T-helper 17 cell (primary cell): Measurements from ENCODE around the gene AMER3. TPM values are rescaled to one million over a fixed set of nuclear protein-coding genes. Genes with fewer than 3 reads are reported as not detected.
A peak's percentile ranks its signal among the peaks of the same experiment; 100 is the strongest.

ENCODE experiments used
- ATAC-seq: fragments of 150-1000 bp; cut with Tn5 transposase; 2 replicates; pipeline ENCODE4 v1.10.0; 2021; ENCODE audit warnings: mild to moderate bottlenecking, moderate library complexity
- DNase-seq, 3 donors: peaks; one replicate each; pipeline versions ENCODE4 v3.0.0 to v3.0.0-alpha.2; 2020 to 2021
- H3K9me3 ChIP-seq: one replicate; pipeline ENCODE4 v1.7.0; 2013; ENCODE audit warnings: low read length, mild to moderate bottlenecking; ENCODE audit not compliant: control insufficient read depth, poor library complexity, severe bottlenecking
- H3K27ac Mint-ChIP-seq: one replicate; pipeline ENCODE4 v1.8.0; 2022; ENCODE audit warnings: mild to moderate bottlenecking, moderate library complexity, mixed read lengths
- H3K27me3 Mint-ChIP-seq: one replicate; pipeline ENCODE4 v1.8.0; 2022; ENCODE audit warnings: mixed read lengths
- H3K36me3 Mint-ChIP-seq: one replicate; pipeline ENCODE4 v1.8.0; 2022; ENCODE audit warnings: low read depth, mixed read lengths
- H3K4me1 Mint-ChIP-seq: one replicate; pipeline ENCODE4 v1.8.0; 2022; ENCODE audit warnings: mild to moderate bottlenecking, mixed read lengths
- H3K4me3 Mint-ChIP-seq: one replicate; pipeline ENCODE4 v1.8.0; 2022; ENCODE audit warnings: mild to moderate bottlenecking, moderate library complexity, mixed read lengths
- total RNA-seq, 4 donors: library from RNA in 2 of 4; stranded (reverse) in 2 of 4; gene quantifications; one replicate each; pipeline ENCODE4 v1.2.3 and lab custom pipeline; 2022 to 2026

The AMER3 gene
- total RNA-seq, 2 donors from 2014 or later: not detected

DNA sequence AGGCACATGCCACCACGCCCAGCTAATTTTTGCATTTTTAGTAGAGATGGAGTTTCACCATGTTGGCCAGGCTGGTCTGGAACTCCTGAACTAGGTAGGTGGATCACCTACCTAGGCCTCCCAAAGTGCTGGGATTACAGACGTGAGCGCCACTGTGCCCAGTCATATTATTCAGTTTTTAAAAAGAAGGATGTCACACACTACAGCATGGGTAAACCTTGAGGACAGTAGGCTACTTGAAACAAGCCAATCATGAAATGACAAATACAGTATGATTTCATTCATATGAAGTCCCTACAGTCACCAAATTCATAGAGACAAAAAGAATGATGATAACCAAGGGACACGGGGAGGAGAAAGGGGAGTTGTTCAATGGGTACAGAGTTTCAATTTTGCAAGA is 50.3 kb downstream of the AMER3 start:
- no peak for ATAC-seq

DNA sequence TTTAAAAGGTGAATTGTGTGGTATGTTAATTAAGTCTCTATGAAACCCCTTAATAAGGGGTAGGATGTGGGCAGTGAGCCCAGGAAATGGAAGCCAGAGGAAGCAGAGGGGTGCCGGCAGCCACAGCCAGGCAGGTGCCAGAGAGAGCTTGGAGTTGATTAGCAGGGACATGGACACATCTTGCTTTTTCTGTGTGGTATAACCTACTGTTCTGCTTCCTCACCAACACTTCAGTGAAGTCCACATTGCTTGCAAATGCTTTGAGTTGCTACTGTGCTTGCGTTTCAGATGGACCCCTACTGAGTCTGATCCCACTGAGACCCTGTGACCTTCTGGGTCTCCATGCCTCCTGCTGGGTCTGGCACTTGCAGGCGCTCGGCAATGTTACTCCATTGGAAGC is 51.0 kb downstream of the AMER3 start:
- no peak overlapping the region for H3K4me3 Mint-ChIP-seq
- DNase-seq (no peak), ATAC-seq (peak; percentile 33)
- peaks cover 10% of the 10 kb centered on the region for H3K4me1 Mint-ChIP-seq
- no peaks in the 10 kb centered on the region for H3K36me3 Mint-ChIP-seq
- peaks cover 16% of the 10 kb centered on the region for H3K27me3 Mint-ChIP-seq
- no peaks in the 10 kb centered on the region for H3K9me3 ChIP-seq
- H3K27ac Mint-ChIP-seq: peak overlapping the region; percentile 72

More for the DNA sequence above, 50.3 kb downstream of the AMER3 start:
- Mint-ChIP-seq H3K4me1 (peaks cover 10% of the 10 kb centered on the region), H3K4me3 (no peak overlapping the region), H3K27me3 (peaks cover 11% of the 10 kb centered on the region), H3K36me3 (no peaks in the 10 kb centered on the region), H3K27ac (peak overlapping the region; percentile 72)
- no peaks in the 10 kb centered on the region for H3K9me3 ChIP-seq
- DNase-seq: no peak

DNA sequence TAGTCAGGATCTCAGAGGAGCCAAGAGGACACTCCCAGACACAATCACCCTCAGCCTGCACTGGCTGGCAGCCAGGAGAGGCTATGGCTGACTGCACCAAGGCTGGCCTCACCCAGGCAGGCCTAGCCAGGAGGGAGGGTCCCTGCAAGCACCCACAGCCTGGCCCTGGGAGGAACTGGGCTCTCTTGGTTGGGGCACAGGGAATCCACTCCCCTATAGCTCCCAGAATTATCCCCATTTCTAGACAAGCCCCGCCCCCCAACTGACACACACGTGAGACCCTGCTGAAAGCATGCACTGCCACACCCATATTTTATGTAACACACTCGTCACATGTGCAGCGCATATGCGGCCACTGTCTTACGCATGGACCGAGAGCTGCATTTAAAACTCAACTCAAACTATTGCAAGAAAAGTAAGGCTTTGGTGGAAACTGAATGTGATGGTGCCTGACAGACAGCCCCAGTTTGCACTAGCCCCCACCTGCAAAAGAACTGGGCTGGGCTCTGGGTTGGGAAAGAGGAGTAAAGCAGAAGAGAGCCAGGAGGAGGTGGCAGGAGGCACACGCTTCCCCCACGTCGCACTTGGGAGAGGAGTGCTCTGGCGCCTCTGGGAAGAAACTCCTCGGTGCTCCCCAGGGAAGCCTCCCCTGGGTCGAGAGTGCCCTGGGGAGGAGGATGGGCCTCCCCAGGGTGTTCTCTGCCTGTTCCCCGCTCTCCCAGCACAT is 52.5 kb downstream of the AMER3 start:
- Mint-ChIP-seq H3K4me1 (peaks cover 10% of the 10 kb centered on the region), H3K36me3 (no peaks in the 10 kb centered on the region), H3K27me3 (peaks cover 18% of the 10 kb centered on the region), H3K4me3 (no peak overlapping the region), H3K27ac (no peak overlapping the region)
- no peak for DNase-seq
- H3K9me3 ChIP-seq: no peaks in the 10 kb centered on the region
- no peak for ATAC-seq

DNA sequence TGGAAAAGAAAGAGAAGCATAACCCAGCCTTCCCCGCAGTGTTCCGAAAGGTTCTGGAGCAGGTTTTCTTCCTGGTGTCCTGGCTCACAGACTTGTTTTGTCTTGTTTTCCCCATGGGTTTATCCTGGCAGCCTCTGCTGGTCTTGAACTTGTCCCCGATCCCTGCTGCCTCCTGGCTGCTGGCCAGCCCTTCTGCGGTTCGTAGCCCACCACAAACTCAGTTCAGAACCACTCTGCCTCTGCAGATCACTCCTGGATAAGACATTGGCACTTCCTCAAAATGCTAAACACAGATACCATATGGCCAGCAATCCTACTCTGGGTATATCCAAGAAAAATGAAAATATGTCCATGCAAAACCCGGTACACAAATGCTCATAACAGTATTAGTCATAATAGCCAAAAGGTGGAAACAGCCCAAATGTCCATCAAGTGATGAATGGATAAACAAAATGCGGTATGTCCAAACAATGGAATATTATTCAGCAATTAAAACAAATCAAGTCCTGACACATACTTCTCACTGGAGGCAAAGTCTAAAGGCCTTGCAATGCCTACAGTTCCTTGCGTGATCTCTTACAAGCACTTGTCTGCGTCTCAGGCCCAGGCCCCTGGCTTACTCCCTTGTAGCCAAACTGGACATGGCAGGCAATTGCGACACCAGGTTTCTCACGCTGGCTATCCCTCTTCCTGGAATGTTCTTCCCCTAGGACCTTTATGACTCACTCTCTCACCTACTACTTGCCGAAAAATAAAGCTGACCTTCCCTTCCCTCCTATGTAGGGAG is 53.3 kb downstream of the AMER3 start:
- ATAC-seq (no peak), DNase-seq (no peak)
- no peaks in the 10 kb centered on the region for H3K36me3 Mint-ChIP-seq
- no peak overlapping the region for H3K4me3 Mint-ChIP-seq
- peaks cover 10% of the 10 kb centered on the region for H3K4me1 Mint-ChIP-seq
- H3K27ac Mint-ChIP-seq: no peak overlapping the region
- peaks cover 18% of the 10 kb centered on the region for H3K27me3 Mint-ChIP-seq
- no peaks in the 10 kb centered on the region for H3K9me3 ChIP-seq

DNA sequence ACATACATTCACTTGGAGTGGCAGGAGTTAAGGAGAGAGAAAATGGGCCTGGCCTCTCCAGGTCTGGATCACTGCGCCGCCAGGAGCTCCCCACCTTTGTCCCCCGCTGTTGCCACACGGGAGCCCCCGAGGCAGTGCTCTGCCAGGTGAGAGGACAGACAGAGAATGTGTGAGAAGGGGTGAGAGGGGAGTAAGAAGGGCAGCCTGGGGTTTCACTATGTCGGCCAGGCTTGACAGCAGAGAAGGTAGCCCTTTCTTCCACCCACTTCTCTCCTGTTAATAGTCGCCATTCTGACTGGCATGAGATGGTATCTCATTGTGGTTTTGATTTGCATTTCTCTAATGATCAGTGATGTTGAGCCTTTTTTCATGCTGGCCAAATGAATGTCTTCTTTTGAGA is 55.1 kb downstream of the AMER3 start:
- H3K27ac Mint-ChIP-seq: no peak overlapping the region
- H3K4me1 Mint-ChIP-seq: peaks cover 10% of the 10 kb centered on the region
- no peaks in the 10 kb centered on the region for H3K36me3 Mint-ChIP-seq
- H3K4me3 Mint-ChIP-seq: no peak overlapping the region
- H3K9me3 ChIP-seq: no peaks in the 10 kb centered on the region
- peaks cover 25% of the 10 kb centered on the region for H3K27me3 Mint-ChIP-seq
- DNase-seq (no peak), ATAC-seq (no peak)

DNA sequence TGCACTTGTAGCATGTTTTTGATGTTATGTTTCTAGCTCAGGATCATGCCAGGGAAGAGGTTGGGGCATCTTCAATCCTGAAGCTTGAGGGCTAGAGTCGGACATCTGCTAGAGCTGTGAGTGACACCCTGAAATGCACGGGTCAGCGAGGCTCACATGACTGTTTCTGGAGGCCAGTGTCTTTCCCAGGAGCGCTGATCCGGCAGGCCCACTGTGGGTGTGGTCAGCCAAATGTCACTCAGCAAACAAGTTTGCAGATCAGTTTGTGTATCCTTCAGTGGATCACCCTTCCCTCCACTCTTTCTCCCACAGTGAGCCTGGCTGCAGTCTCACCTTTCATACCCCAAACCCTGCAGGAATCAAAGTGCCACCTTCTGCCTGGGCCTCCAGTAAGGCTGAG is 58.4 kb downstream of the AMER3 start:
- H3K4me3 Mint-ChIP-seq: no peak overlapping the region
- ATAC-seq (no peak), DNase-seq (no peak)
- H3K9me3 ChIP-seq: no peaks in the 10 kb centered on the region
- H3K36me3 Mint-ChIP-seq: no peaks in the 10 kb centered on the region
- H3K4me1 Mint-ChIP-seq: peaks cover 4% of the 10 kb centered on the region
- no peak overlapping the region for H3K27ac Mint-ChIP-seq
- H3K27me3 Mint-ChIP-seq: peaks cover 21% of the 10 kb centered on the region

DNA sequence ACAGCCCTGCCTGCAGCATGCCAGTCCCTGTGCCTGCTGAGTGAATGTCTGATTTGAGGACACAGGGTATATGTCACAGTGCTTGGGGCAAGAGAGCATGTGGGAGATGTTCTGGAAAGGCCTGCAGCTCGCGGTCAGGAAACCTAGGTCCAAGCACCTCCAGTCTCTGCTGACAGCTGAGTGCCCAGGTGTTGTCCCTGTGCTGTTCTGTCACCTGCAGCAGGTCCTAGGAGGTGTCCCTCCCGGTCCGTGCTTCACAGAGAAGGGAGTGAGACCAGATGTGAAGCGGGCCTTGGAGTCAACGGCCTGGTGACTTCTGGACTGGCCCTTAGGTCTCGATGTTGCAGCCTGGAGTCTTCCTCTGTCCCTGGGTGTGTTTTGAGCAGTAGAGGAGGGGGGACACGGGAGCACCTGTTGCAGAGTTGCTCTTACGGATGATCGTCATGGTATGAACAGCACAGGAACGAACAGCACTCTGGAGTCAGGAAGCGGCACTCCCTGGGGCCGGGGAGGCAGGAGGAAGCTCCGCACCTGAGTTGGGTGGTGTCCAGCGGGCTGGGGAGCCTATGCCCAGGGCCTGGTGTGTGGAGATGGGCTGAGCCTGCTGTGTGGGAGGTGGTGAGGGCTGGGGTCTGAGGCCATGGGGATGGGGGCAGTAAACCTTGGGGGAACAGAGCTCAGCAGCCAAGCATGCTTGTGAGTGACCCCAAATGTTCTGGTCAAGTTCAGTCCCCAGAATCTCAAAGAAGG is 59.8 kb downstream of the AMER3 start:
- ATAC-seq: no peak
- Mint-ChIP-seq H3K4me1 (peaks cover 4% of the 10 kb centered on the region), H3K27ac (peak overlapping the region; percentile 56), H3K27me3 (peaks cover 20% of the 10 kb centered on the region), H3K36me3 (no peaks in the 10 kb centered on the region), H3K4me3 (no peak overlapping the region)
- DNase-seq: no peak
- H3K9me3 ChIP-seq: no peaks in the 10 kb centered on the region

Other genes with a start within 250 kb of the AMER3 start
- not detected for gene POTEI, start 246.2 kb upstream of the AMER3 start, total RNA-seq
- not detected for gene CFC1B, start 234.3 kb upstream of the AMER3 start, total RNA-seq
- not detected for gene CFC1, start 156.0 kb upstream of the AMER3 start, total RNA-seq
- gene POTEJ, start 144.1 kb upstream of the AMER3 start, total RNA-seq: not detected
- gene GPR148, start 26.5 kb upstream of the AMER3 start, total RNA-seq: not detected
- 1 to 10 TPM in 1 of 2 donors, under 1 TPM in 1; 0.77 to 1.5 TPM for gene ARHGEF4, start 81.4 kb downstream of the AMER3 start, total RNA-seq